Endothelial cell of umbilical vein (primary cell): ENCODE results near the gene HSD17B8. TPM values are rescaled to one million over a fixed set of nuclear protein-coding genes. Genes with fewer than 3 reads are reported as not detected.

Experiments used
- Bru-seq: library from RNA; stranded (reverse); fragments of 400-500 nt; gene quantifications from one replicate; lab custom pipeline; 2021; lab: Mats Ljungman, UMichigan
- BruChase-seq, 2 experiments: library from RNA; stranded (reverse); fragments of 400-500 nt; gene quantifications; one replicate each; lab custom pipeline; 2021; lab: Mats Ljungman, UMichigan
- BruUV-seq: library from RNA; stranded (reverse); fragments of 400-500 nt; replicated peaks from 2 replicates; lab custom pipeline; 2021; lab: Mats Ljungman, UMichigan
- CTCF ChIA-PET: fragments of 300-600, 350-600 bp; sonication (Branson Sonifier 250); formaldehyde crosslinking; loops from one replicate; lab custom pipeline; 2021; ENCODE audit warnings: antibody characterized with exemption, inconsistent platforms; lab: Charles Lee
- POLR2A ChIA-PET: fragments of 300-600, 350-600 bp; sonication (Branson Sonifier 250); formaldehyde crosslinking; loops from one replicate; lab custom pipeline; 2021; ENCODE audit warnings: antibody characterized with exemption, inconsistent platforms; lab: Charles Lee
- DNase-seq: peaks from one replicate; pipeline ENCODE4 v3.0.0-alpha.2; 2011; ENCODE audit warnings: low read depth, low spot score
- FAIRE-seq: peaks from 2 replicates; lab custom pipeline; 2011; peaks lifted over from hg19 to GRCh38; lab: Jason Lieb, UNC
- H2AFZ ChIP-seq: 2 replicates; pipeline ENCODE4 v1.6.0; 2012; ENCODE audit warnings: low read depth, low read length, control low read depth, inconsistent platforms
- H3K27ac ChIP-seq: 2 replicates; pipeline ENCODE4 v1.5.1; 2011; ENCODE audit warnings: low read depth, mild to moderate bottlenecking, control low read depth, low read length, moderate library complexity; ENCODE audit not compliant: insufficient read depth
- H3K27me3 ChIP-seq, 2 experiments: 2 replicates each; pipeline versions ENCODE4 v1.6.0 to v1.6.1; 2011; ENCODE audit warnings: low read length in 2 of 2, mixed read lengths in 1 of 2; ENCODE audit not compliant: control insufficient read depth in 2 of 2, insufficient read depth in 2 of 2
- H3K36me3 ChIP-seq, 2 experiments: 2 replicates in 1 of 2; 3 replicates in 1 of 2; pipeline ENCODE4 v1.5.1; 2011; ENCODE audit warnings: low read length in 2 of 2, mild to moderate bottlenecking in 1 of 2, moderate library complexity in 1 of 2; ENCODE audit not compliant: control insufficient read depth in 2 of 2, insufficient read depth in 2 of 2; ENCODE audit errors: extremely low read depth in 1 of 2
- H3K4me1 ChIP-seq: 3 replicates; pipeline ENCODE4 v1.5.1; 2011; ENCODE audit warnings: mild to moderate bottlenecking, low read length; ENCODE audit not compliant: control insufficient read depth, insufficient read depth; ENCODE audit errors: extremely low read depth
- H3K4me2 ChIP-seq: 2 replicates; pipeline ENCODE4 v1.6.1; 2011; ENCODE audit warnings: low read length, control low read depth, mixed read lengths; ENCODE audit not compliant: insufficient read depth
- H3K4me3 ChIP-seq, 3 experiments: fragments of 200-600 bp in 1 of 3; sonication (generic), shearing (Covaris generic) in 1 of 3; replicated peaks in 1 of 3; 2 replicates each; pipeline ENCODE4 v1.5.1; 2011 to 2016; ENCODE audit warnings: control low read depth in 3 of 3, low read length in 3 of 3, mild to moderate bottlenecking in 2 of 3, inconsistent platforms in 1 of 3, low read depth in 1 of 3, moderate library complexity in 1 of 3; ENCODE audit not compliant: insufficient read depth in 1 of 3
- H3K79me2 ChIP-seq: 2 replicates; pipeline ENCODE4 v1.6.0; 2012; ENCODE audit warnings: low read length, inconsistent platforms; ENCODE audit not compliant: control insufficient read depth, insufficient read depth
- H3K9ac ChIP-seq: replicated peaks from 2 replicates; pipeline ENCODE3; 2011; ENCODE audit warnings: low read length, control low read depth; ENCODE audit not compliant: insufficient read depth; ENCODE audit errors: extremely low read depth
- H3K9me1 ChIP-seq: replicated peaks from 3 replicates; pipeline ENCODE4 v1.6.0; 2011; ENCODE audit warnings: mild to moderate bottlenecking, low read length; ENCODE audit not compliant: control insufficient read depth, insufficient read depth; ENCODE audit errors: extremely low read depth
- H3K9me3 ChIP-seq: replicated peaks from 2 replicates; pipeline ENCODE4 v1.5.1; 2012; ENCODE audit warnings: low read length, inconsistent platforms; ENCODE audit not compliant: control insufficient read depth, insufficient read depth
- H4K20me1 ChIP-seq: replicated peaks from 2 replicates; pipeline ENCODE3; 2011; ENCODE audit warnings: mild to moderate bottlenecking, low read length; ENCODE audit not compliant: control insufficient read depth, insufficient read depth; ENCODE audit errors: extremely low read depth
- EZH2 ChIP-seq: IDR thresholded peaks from 2 replicates; pipeline ENCODE4 v1.6.1; 2012; ENCODE audit warnings: borderline replicate concordance, low read depth, mild to moderate bottlenecking, moderate library complexity, low read length, inconsistent platforms; ENCODE audit not compliant: severe bottlenecking
- FOS ChIP-seq: IDR thresholded peaks from 2 replicates; pipeline ENCODE4 v1.6.1; 2011; ENCODE audit warnings: mild to moderate bottlenecking, low read length, moderate library complexity, borderline replicate concordance; ENCODE audit not compliant: insufficient read depth
- GATA2 ChIP-seq: IDR thresholded peaks from 2 replicates; pipeline ENCODE4 v1.7.0; 2011; ENCODE audit warnings: low read depth, mild to moderate bottlenecking, moderate library complexity, mixed read lengths, low read length; ENCODE audit not compliant: insufficient read length, insufficient read depth
- JUN ChIP-seq: IDR thresholded peaks from 2 replicates; pipeline ENCODE4 v1.6.1; 2011; ENCODE audit warnings: borderline replicate concordance, low read depth; ENCODE audit not compliant: insufficient read length, insufficient read depth
- MYC ChIP-seq: IDR thresholded peaks from one replicate; pipeline ENCODE4 v1.6.1; 2011; ENCODE audit warnings: mild to moderate bottlenecking, low read depth, low read length
- POLR2A ChIP-seq: IDR thresholded peaks from 2 replicates; pipeline ENCODE4 v1.6.1; 2012; ENCODE audit warnings: low read depth, mild to moderate bottlenecking, control low read depth, low read length
- POLR2AphosphoS5 ChIP-seq: IDR thresholded peaks from 2 replicates; pipeline ENCODE4 v1.6.1; 2012; ENCODE audit warnings: low read depth, mild to moderate bottlenecking, control low read depth, low read length, moderate library complexity; ENCODE audit not compliant: insufficient read depth
- dilution Hi-C: fragments of 300-500 bp; cut with MboI; formaldehyde crosslinking; loops from one replicate; pipeline ENCODE4 v1.15.0; 2019; ENCODE audit warnings: low sequenced_read_pairs; ENCODE audit not compliant: extremely low pct_ligation_motif_present
- intact Hi-C: fragments of 100-400 bp; cut with micrococcal nuclease; formaldehyde crosslinking; loops from one replicate; pipeline ENCODE4 v1.10.0; 2022
- long read RNA-seq: library from polyadenylated mRNA; stranded (forward); transcript quantifications from one replicate; pipeline ENCODE4 v2.0.0, GENCODE V29; 2021
- polyA minus RNA-seq, 3 experiments: library from RNA; depleted of rRNA, polyadenylated mRNA; stranded (reverse); fragments of >200 nt; gene quantifications; 1 replicate in 1 of 3; 2 replicates in 2 of 3; pipeline ENCODE4 v1.2.3, GENCODE V29; 2011
- polyA plus RNA-seq, 4 experiments: library from polyadenylated mRNA; depleted of rRNA in 3 of 4; stranded (reverse) in 3 of 4; unstranded in 1 of 4; fragments of >200 nt; gene quantifications; 2 replicates each; pipeline versions ENCODE4 v1.2.1 to v1.2.3, GENCODE V29; 2011 to 2012; ENCODE audit warnings: missing spikeins in 1 of 4
- total RNA-seq: library from RNA; stranded (reverse); gene quantifications from 2 replicates; pipeline ENCODE4 v1.2.3, GENCODE V29; 2021
- TF ChIP-seq, protein P1 (sequence below): IDR thresholded peaks from 2 replicates; pipeline ENCODE4 v1.6.1; 2011; ENCODE audit not compliant: insufficient read depth, insufficient read length

HSD17B8 gene
- total RNA-seq (4.0 and 4.3 TPM in 2 replicates), polyA plus RNA-seq (8.2 and 8.4 TPM in 2 replicates), polyA minus RNA-seq (0.74 and 4.0 TPM in 2 replicates), Bru-seq, nascent RNA (percentile 36 among the genes with signal in this experiment), BruChase-seq, experiment 1, labeled RNA remaining after a 6-hour chase (percentile 37 among the genes with signal in this experiment), BruChase-seq, experiment 2, labeled RNA remaining after a 2-hour chase (percentile 33 among the genes with signal in this experiment)
- polyA plus RNA-seq (2011; cell fraction: cytosol; rRNA removed): 6.5 and 7.3 TPM in 2 replicates
- polyA plus RNA-seq (2011; cell fraction: nucleus; rRNA removed): 8.3 and 10.3 TPM in 2 replicates
- 2.0 and 3.5 TPM in 2 replicates for polyA plus RNA-seq (2012)
- polyA minus RNA-seq (2011; cell fraction: cytosol; rRNA and poly(A)+ RNA removed): 12.5 TPM
- polyA minus RNA-seq (2011; cell fraction: nucleus; rRNA and poly(A)+ RNA removed): 1.4 and 3.1 TPM in 2 replicates
- long read RNA-seq, transcript HSD17B8-203 (9 exons, 990 nt): major isoform, 6 of 8 reads
- long read RNA-seq, partial matches to known transcripts: 1 of 8 reads
- long read RNA-seq, other reads (novel, unspliced or antisense): 1 of 8 reads

DNA sequence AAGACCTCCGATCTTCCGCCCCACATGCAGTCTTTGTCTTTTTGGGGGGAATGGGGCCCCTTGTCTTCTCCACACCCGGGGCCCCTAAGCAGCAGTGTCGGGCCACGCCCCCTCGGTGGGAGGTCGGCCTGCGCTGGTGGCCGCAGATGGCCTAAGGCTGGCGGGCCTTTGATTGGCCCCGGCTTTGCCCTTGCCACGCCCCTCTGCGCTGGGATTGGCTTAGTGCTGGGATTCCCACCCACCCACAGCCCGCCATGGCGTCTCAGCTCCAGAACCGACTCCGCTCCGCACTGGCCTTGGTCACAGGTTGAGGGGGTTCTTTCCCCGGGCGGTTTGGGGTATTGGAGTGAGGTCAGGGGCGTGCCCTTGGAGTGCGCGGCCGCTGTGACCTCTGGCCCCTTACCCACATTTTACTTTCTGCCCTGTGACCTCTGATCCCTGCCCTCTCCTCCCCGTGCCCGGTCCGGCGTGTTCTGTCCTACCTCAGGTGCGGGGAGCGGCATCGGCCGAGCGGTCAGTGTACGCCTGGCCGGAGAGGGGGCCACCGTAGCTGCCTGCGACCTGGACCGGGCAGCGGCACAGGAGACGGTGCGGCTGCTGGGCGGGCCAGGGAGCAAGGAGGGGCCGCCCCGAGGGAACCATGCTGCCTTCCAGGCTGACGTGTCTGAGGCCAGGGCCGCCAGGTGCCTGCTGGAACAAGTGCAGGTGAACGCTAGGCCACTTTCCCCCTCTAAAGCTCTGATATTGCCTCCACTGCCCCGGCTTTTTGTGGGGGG, at the start of gene HSD17B8:
TSS of gene HSD17B8 (plus strand) at position 241 of the 776 bp plus-strand sequence. CDS start at position 255, 14 bp downstream.
- intact Hi-C loops: loop anchor here (5.0 kb wide), 2 partner anchors 108 to 232 kb away; partner anchors contain the start of gene TAPBP
- Histone ChIP-seq H3K27ac (peak within 1 kb of the TSS; percentile 44), H4K20me1 (no peaks in the 10 kb centered on the region), H3K4me3 (peak within 1 kb of the TSS; percentile 47 to 58 (median 55)), H2AFZ (peak within 1 kb of the TSS; percentile 39), H3K36me3 (peaks cover 12 to 15% of the 10 kb centered on the region in 2 experiments), H3K4me1 (peaks cover 35% of the 10 kb centered on the region), H3K79me2 (peaks cover 30% of the 10 kb centered on the region), H3K9ac (peak within 1 kb of the TSS; percentile 47), H3K27me3 (no peaks in the 10 kb centered on the region), H3K4me2 (peak within 1 kb of the TSS; percentile 64), H3K9me1 (no peaks in the 10 kb centered on the region), H3K9me3 (no peaks in the 10 kb centered on the region)
- DNase-seq: peak; percentile 88
- peak; percentile 95 for FAIRE-seq
- no TSS peak for BruUV-seq
- ChIA-PET POLR2A (interaction anchor here (0.6 to 0.9 kb wide), 2 partner anchors 43 to 233 kb away, joined by 3 read pairs; no protein-coding TSS in a partner anchor), CTCF (interaction anchor here (1.0 to 1.7 kb wide), 2 partner anchors 44 to 216 kb away, joined by 4 to 13 read pairs; no protein-coding TSS in a partner anchor)
- dilution Hi-C loops: no loop called here
- no peak for TF ChIP-seq POLR2AphosphoS5
- peak; percentile 67 for TF ChIP-seq POLR2A

DNA sequence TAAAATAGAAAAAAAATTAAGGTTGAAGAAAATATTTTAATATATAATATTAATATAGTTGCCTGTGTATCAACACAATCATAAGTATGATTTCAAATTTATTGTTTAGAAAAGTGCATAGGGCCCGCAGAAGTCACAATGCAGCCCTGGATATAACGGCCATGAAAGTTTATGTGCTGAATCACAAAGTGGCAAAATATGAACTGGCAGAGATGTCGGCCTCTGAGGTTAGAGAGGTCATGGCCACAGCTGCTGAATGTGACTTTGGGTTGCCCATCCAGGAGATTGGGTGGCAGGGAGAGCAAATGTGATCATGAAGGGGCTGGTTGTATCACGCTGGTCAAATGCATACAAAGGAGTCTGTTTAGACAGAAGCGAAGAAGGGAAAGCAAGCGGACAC, 47.9 kb upstream of the HSD17B8 start:
- dilution Hi-C loops (no loop called here), intact Hi-C loops (no loop called here)
- Histone ChIP-seq H3K4me3 (no peak overlapping the region), H3K4me2 (no peak overlapping the region), H3K4me1 (no peaks in the 10 kb centered on the region), H3K27ac (no peak overlapping the region), H2AFZ (no peak overlapping the region), H3K36me3 (no peaks in the 10 kb centered on the region), H4K20me1 (no peaks in the 10 kb centered on the region), H3K9me3 (no peaks in the 10 kb centered on the region), H3K79me2 (no peaks in the 10 kb centered on the region), H3K27me3 (peaks cover 2 to 4% of the 10 kb centered on the region in 2 experiments), H3K9ac (no peak overlapping the region), H3K9me1 (no peaks in the 10 kb centered on the region)
- ChIA-PET POLR2A (no interaction called here), CTCF (interaction anchor here (6.6 kb wide), 1 partner anchor 91 kb away, joined by 99 read pairs; no protein-coding TSS in a partner anchor)
- no TSS peak for BruUV-seq
- FAIRE-seq: no peak
- DNase-seq: no peak
- no peak for TF ChIP-seq MYC
- TF ChIP-seq GATA2: no peak
- TF ChIP-seq JUN: no peak
- no peak for TF ChIP-seq EZH2
- TF ChIP-seq, protein P1, sequence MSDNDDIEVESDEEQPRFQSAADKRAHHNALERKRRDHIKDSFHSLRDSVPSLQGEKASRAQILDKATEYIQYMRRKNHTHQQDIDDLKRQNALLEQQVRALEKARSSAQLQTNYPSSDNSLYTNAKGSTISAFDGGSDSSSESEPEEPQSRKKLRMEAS: no peak
- no peak for TF ChIP-seq POLR2AphosphoS5
- TF ChIP-seq FOS: no peak
- no peak for TF ChIP-seq POLR2A
